Measurements from ENCODE around the gene APC. TPM values are rescaled to one million over a fixed set of nuclear protein-coding genes. Genes with fewer than 3 reads are reported as not detected.

APC gene
- total and polyA plus RNA-seq, 8 donors = 2.0 to 175 (median 30.5) TPM

GRCh38 chr5:112846556-112846955, 108.9 kb downstream of the APC start:
- no peaks in the 10 kb centered on the region for H3K36me3 ChIP-seq
- no peaks in the 10 kb centered on the region for H3K27me3 ChIP-seq
- intact Hi-C loops (cut with DNase I; ENCODE audit: low total_unique reads) = no loop called here
- H3K9me3 ChIP-seq = no peaks in the 10 kb centered on the region
- WGBS, 5 donors = 82 to 88% (median 84%) methylated on average over 5 of the region's 5 CpGs
- H3K27ac ChIP-seq = no peak overlapping the region
- no peak for DNase-seq
- no peak overlapping the region for H3K4me3 ChIP-seq
- peaks cover 0 to 6% (median 2%) of the 10 kb centered on the region in 4 donors for H3K4me1 ChIP-seq
- TF ChIP-seq POLR2A (IDR thresholded peaks at IDR 0.05) (no peak), EP300 (IDR thresholded peaks at IDR 0.05) (no peak), POLR2AphosphoS5 (IDR thresholded peaks at IDR 0.05) (no peak)
- TF ChIP-seq, protein P1, sequence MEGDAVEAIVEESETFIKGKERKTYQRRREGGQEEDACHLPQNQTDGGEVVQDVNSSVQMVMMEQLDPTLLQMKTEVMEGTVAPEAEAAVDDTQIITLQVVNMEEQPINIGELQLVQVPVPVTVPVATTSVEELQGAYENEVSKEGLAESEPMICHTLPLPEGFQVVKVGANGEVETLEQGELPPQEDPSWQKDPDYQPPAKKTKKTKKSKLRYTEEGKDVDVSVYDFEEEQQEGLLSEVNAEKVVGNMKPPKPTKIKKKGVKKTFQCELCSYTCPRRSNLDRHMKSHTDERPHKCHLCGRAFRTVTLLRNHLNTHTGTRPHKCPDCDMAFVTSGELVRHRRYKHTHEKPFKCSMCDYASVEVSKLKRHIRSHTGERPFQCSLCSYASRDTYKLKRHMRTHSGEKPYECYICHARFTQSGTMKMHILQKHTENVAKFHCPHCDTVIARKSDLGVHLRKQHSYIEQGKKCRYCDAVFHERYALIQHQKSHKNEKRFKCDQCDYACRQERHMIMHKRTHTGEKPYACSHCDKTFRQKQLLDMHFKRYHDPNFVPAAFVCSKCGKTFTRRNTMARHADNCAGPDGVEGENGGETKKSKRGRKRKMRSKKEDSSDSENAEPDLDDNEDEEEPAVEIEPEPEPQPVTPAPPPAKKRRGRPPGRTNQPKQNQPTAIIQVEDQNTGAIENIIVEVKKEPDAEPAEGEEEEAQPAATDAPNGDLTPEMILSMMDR (IDR thresholded peaks at IDR 0.05) = no peak

DNA sequence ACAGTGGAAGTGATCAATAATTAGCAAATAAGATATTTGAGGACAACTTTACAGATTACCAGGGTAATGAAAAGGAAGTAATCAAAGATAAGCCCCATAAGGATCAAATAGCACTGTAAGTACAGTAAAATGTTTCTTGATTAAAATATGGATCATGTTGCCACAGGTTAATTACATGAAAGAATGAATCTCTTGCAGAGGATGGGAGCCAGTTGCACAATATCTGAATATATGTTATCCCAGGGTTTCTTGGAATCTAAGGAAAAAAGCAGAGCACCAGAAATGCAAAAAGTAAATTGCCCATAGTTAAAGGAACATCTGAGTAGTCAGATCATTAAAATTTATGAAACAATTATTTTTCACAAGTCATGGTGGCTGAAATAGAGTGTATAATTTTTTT, 109.6 kb downstream of the APC start:
- H3K27ac ChIP-seq = no peak overlapping the region
- no peaks in the 10 kb centered on the region for H3K9me3 ChIP-seq
- DNase-seq = no peak
- TF ChIP-seq POLR2A (IDR thresholded peaks at IDR 0.05) = no peak
- no peak for TF ChIP-seq POLR2AphosphoS5 (IDR thresholded peaks at IDR 0.05)
- TF ChIP-seq, protein P1 (IDR thresholded peaks at IDR 0.05) = no peak
- no peak for TF ChIP-seq EP300 (IDR thresholded peaks at IDR 0.05)
- no peaks in the 10 kb centered on the region for H3K36me3 ChIP-seq
- intact Hi-C loops (cut with DNase I; ENCODE audit: low total_unique reads) = no loop called here
- peaks cover 0 to 6% (median 2%) of the 10 kb centered on the region in 4 donors for H3K4me1 ChIP-seq
- no peak overlapping the region for H3K4me3 ChIP-seq
- no peaks in the 10 kb centered on the region for H3K27me3 ChIP-seq

GRCh38 chr5:112848116-112848811, 110.6 kb downstream of the APC start:
- intact Hi-C loops (cut with DNase I; ENCODE audit: low total_unique reads) = no loop called here
- no peaks in the 10 kb centered on the region for H3K27me3 ChIP-seq
- no peaks in the 10 kb centered on the region for H3K9me3 ChIP-seq
- TF ChIP-seq POLR2AphosphoS5 (IDR thresholded peaks at IDR 0.05) = no peak
- no peak for TF ChIP-seq POLR2A (IDR thresholded peaks at IDR 0.05)
- no peak for TF ChIP-seq EP300 (IDR thresholded peaks at IDR 0.05)
- TF ChIP-seq, protein P1 (IDR thresholded peaks at IDR 0.05) = peak in 5 of 7 experiments; percentile 14 to 59 (median 51)
- no peak overlapping the region for H3K4me3 ChIP-seq
- H3K36me3 ChIP-seq = no peaks in the 10 kb centered on the region
- WGBS, 5 donors = 40 to 54% (median 51%) methylated on average over 8 of the region's 8 CpGs
- peaks cover 0 to 6% (median 2%) of the 10 kb centered on the region in 4 donors for H3K4me1 ChIP-seq
- peak in 1 of 2 donors; percentile 76 for DNase-seq
- H3K27ac ChIP-seq = no peak overlapping the region

- H3K9me3 ChIP-seq = no peaks in the 10 kb centered on the region
- TF ChIP-seq POLR2A (IDR thresholded peaks at IDR 0.05) = no peak
- TF ChIP-seq POLR2AphosphoS5 (IDR thresholded peaks at IDR 0.05) = no peak
- TF ChIP-seq, protein P1 (IDR thresholded peaks at IDR 0.05) = no peak
- no peak for TF ChIP-seq EP300 (IDR thresholded peaks at IDR 0.05)
- 52 to 67% (median 57%) methylated on average over 2 of the region's 2 CpGs for WGBS, 5 donors
- no peak for DNase-seq
- intact Hi-C loops (cut with DNase I; ENCODE audit: low total_unique reads) = no loop called here
- H3K4me1 ChIP-seq = peaks cover 0 to 6% (median 2%) of the 10 kb centered on the region in 4 donors
- no peaks in the 10 kb centered on the region for H3K36me3 ChIP-seq
- H3K4me3 ChIP-seq = no peak overlapping the region
- H3K27ac ChIP-seq = no peak overlapping the region
- H3K27me3 ChIP-seq = no peaks in the 10 kb centered on the region
Observed at GRCh38 chr5:112849912-112850311, 112.2 kb downstream of the APC start.

All from stomach (tissue), 9 donors.